HepG2 (cell line): ENCODE measurements around the gene IBA57. TPM values are rescaled to one million over a fixed set of nuclear protein-coding genes. Genes with fewer than 3 reads are reported as not detected.

Experiments used
- ATAC-seq: fragments of 200-7000 bp; cut with Tn5 transposase; 3 replicates; pipeline ENCODE4 v1.9.1; 2020; ENCODE audit warnings: mild to moderate bottlenecking, moderate library complexity
- BruUV-seq: library from RNA; stranded (reverse); fragments of 400-500 nt; replicated peaks from 2 replicates; lab custom pipeline; 2021; lab: Mats Ljungman, UMichigan
- CTCF ChIA-PET: fragments of 300-600 bp; formaldehyde crosslinking; extraction: SDS; loops from one replicate; lab custom pipeline; 2021; ENCODE audit warnings: low total read pairs, inconsistent platforms, low intra/inter-chr PET ratio; lab: Yijun Ruan, JAX
- POLR2A ChIA-PET: fragments of 350-600 bp; sonication (Branson Sonifier 250); formaldehyde crosslinking; loops from one replicate; lab custom pipeline; 2020; ENCODE audit warnings: antibody characterized with exemption, inconsistent platforms; lab: Yijun Ruan, JAX
- DNase-seq: peaks from one replicate; pipeline ENCODE4 v3.0.0-alpha.2; 2015; ENCODE audit warnings: low spot score
- FAIRE-seq: peaks from 3 replicates; lab custom pipeline; 2011; peaks lifted over from hg19 to GRCh38; lab: Jason Lieb, UNC
- H2AFZ ChIP-seq: one replicate; pipeline ENCODE4 v1.6.1; 2011; ENCODE audit warnings: low read length, inconsistent platforms
- H3K27ac ChIP-seq: fragments of 300-600 bp; 3 replicates; pipeline ENCODE4 v1.8.0; 2011; ENCODE audit warnings: mixed run types, mild to moderate bottlenecking, mixed read lengths, low read length, inconsistent platforms; ENCODE audit not compliant: insufficient read depth; ENCODE audit errors: extremely low read length
- H3K27me3 ChIP-seq, 2 experiments: fragments of 200-600 bp in 1 of 2; 2 replicates in 1 of 2; 3 replicates in 1 of 2; pipeline versions ENCODE4 v1.6.0 to v1.8.0; 2011; ENCODE audit warnings: low read length in 2 of 2, mild to moderate bottlenecking in 2 of 2, moderate library complexity in 2 of 2, inconsistent platforms in 1 of 2; ENCODE audit not compliant: insufficient read depth in 2 of 2, control insufficient read depth in 1 of 2
- H3K36me3 ChIP-seq, 2 experiments: fragments of 200-600 bp in 1 of 2; replicated peaks in 1 of 2; 2 replicates in 1 of 2; 3 replicates in 1 of 2; pipeline versions ENCODE4 v1.5.1 to v1.8.0; 2011; ENCODE audit warnings: low read length in 2 of 2, inconsistent platforms in 1 of 2; ENCODE audit not compliant: insufficient read depth in 2 of 2, control insufficient read depth in 1 of 2
- H3K4me1 ChIP-seq: 2 replicates; pipeline ENCODE4 v1.5.1; 2012; ENCODE audit warnings: low read length, inconsistent platforms; ENCODE audit not compliant: insufficient read depth
- H3K4me2 ChIP-seq: 2 replicates; pipeline ENCODE4 v1.6.0; 2011; ENCODE audit warnings: low read depth, low read length, inconsistent platforms
- H3K4me3 ChIP-seq, 3 experiments: fragments of 200-600 bp in 1 of 3; sonication (generic), shearing (Covaris generic) in 1 of 3; replicated peaks in 1 of 3; 2 replicates each; pipeline ENCODE4 v1.5.1; 2011 to 2016; ENCODE audit warnings: low read length in 3 of 3, inconsistent platforms in 2 of 3, low read depth in 2 of 3, mild to moderate bottlenecking in 2 of 3, control low read depth in 1 of 3, mixed read lengths in 1 of 3; ENCODE audit not compliant: insufficient read depth in 1 of 3
- H3K79me2 ChIP-seq: one replicate; pipeline ENCODE4 v1.6.1; 2011; ENCODE audit warnings: low read length, inconsistent platforms; ENCODE audit not compliant: insufficient read depth
- H3K9ac ChIP-seq: 2 replicates; pipeline ENCODE4 v1.6.0; 2011; ENCODE audit warnings: mild to moderate bottlenecking, low read depth, low read length, inconsistent platforms; ENCODE audit not compliant: insufficient read depth
- H3K9me3 ChIP-seq: 2 replicates; pipeline ENCODE4 v1.5.1; 2012; ENCODE audit warnings: mild to moderate bottlenecking, low read length
- H4K20me1 ChIP-seq: 2 replicates; pipeline ENCODE4 v1.6.0; 2011; ENCODE audit warnings: inconsistent platforms, mild to moderate bottlenecking, low read length, moderate library complexity; ENCODE audit not compliant: insufficient read depth
- ATF5 ChIP-seq: sonication (generic); formaldehyde crosslinking; IDR thresholded peaks from 2 replicates; pipeline ENCODE4 v1.4.0; 2020; ENCODE audit warnings: mild to moderate bottlenecking, low read depth, missing genetic modification reagents
- KLF6 ChIP-seq: IDR thresholded peaks from 2 replicates; pipeline ENCODE4 v1.8.0; 2016; ENCODE audit warnings: missing biosample characterization, missing genetic modification reagents
- TFDP1 ChIP-seq: IDR thresholded peaks from 2 replicates; pipeline ENCODE4 v1.6.1; 2016; ENCODE audit warnings: missing compliant biosample characterization, missing genetic modification reagents, borderline replicate concordance
- ZNF510 ChIP-seq: sonication (generic); formaldehyde crosslinking; IDR thresholded peaks from 2 replicates; pipeline ENCODE4 v1.4.0; 2020; ENCODE audit warnings: low read depth, mild to moderate bottlenecking, missing genetic modification reagents
- ZNF644 ChIP-seq: IDR thresholded peaks from 2 replicates; pipeline ENCODE4 v1.6.1; 2016; ENCODE audit warnings: low read depth
- WGBS: methylation state at CpG from one replicate; pipeline ENCODE4 v1.1.6; 2017; ENCODE audit warnings: low lambda C conversion rate; 5-methylcytosine and 5-hydroxymethylcytosine counted together
- in situ Hi-C: cut with HindIII; loops from 2 replicates; pipeline ENCODE4 v1.10.0; 2017; ENCODE audit warnings: low pct_unique_long_range_greater_than_20kb; ENCODE audit not compliant: extremely low pct_ligation_motif_present
- intact Hi-C: fragments of 100-400 bp; cut with micrococcal nuclease; formaldehyde crosslinking; loops from one replicate; pipeline ENCODE4 v1.10.0; 2022; ENCODE audit not compliant: unreplicated experiment
- polyA plus RNA-seq, 8 experiments: library from polyadenylated mRNA; depleted of rRNA in 3 of 8; stranded (reverse) in 7 of 8; unstranded in 1 of 8; fragments of >200 nt; fragmentation: Illumina TruSeq in 4 of 8; extraction: Trizol in 4 of 8; gene quantifications; 2 replicates each; pipeline versions ENCODE4 v1.2.1 to v1.2.3, GENCODE V29; 2011 to 2016; ENCODE audit warnings: low read depth in 4 of 8, missing spikeins in 1 of 8, mixed read lengths in 1 of 8; ENCODE audit not compliant: insufficient read depth in 1 of 8
- total RNA-seq, 5 experiments: library from RNA; depleted of rRNA; stranded (reverse); fragments of >200 nt; fragmentation: Illumina TruSeq; extraction: Trizol; gene quantifications; 2 replicates each; pipeline ENCODE4 v1.2.3, GENCODE V29; 2016; ENCODE audit warnings: low read depth in 1 of 5
- TF ChIP-seq, protein P1 (sequence below): sonication (generic); formaldehyde crosslinking; IDR thresholded peaks from 2 replicates; pipeline ENCODE4 v1.5.0; 2020; ENCODE audit warnings: mild to moderate bottlenecking, missing genetic modification reagents
- TF ChIP-seq, protein P2 (sequence below): sonication (generic); formaldehyde crosslinking; IDR thresholded peaks from 2 replicates; pipeline ENCODE4 v1.5.0; 2020; ENCODE audit warnings: mild to moderate bottlenecking, missing genetic modification reagents

IBA57 gene
- total and polyA plus RNA-seq, 2 of the 13 experiments (the other 11 are each of a cell fraction or from before 2014, with no cell fraction given): 2.3 to 10.2 TPM

DNA sequence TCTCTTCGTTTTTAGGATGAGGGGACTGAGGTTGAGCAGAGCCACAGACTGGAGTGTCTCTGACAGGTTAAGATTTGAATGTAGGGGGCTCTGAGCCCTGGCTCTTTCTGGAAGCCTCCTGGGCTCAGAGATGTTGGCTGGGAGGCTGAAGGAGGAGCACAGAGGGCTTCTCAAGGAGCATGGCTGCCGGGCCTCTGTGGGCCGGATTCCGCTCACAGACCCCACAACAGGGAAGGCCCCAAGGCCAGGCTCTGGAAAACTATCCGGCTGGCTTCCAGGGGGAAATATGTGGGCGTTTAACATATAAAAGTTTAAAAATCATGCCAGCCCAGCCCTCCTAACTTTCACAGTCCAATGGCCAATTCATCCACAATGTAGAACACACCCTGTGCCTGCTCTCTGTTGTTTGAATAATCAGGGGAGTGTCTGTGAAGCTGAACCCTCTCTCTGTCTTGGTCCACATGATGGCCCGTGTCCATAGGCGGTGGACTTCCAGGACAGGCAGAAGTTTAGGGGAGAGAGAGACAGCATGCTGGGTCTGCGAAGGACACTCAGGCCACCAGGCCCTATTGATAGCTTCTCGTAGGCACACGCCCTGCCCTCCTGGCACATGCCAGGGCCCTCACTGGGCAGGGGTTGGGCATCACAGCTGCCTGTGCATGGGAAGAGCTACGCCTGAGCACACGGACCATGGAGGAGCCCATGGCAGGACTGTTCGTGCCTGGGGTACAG, 53.1 kb downstream of the IBA57 start:
- in situ Hi-C loops: no loop called here
- Histone ChIP-seq H3K79me2 (no peaks in the 10 kb centered on the region), H3K4me3 (no peak overlapping the region), H3K4me2 (no peak overlapping the region), H3K4me1 (peaks cover 8% of the 10 kb centered on the region; the same call in 1 of the 2 replicates), H3K9ac (no peak overlapping the region), H2AFZ (no peak overlapping the region), H3K9me3 (no peaks in the 10 kb centered on the region), H4K20me1 (no peaks in the 10 kb centered on the region), H3K27me3 (peaks cover 3 to 40% of the 10 kb centered on the region in 2 experiments; a peak in 4 of 5 replicates), H3K36me3 (no peaks in the 10 kb centered on the region), H3K27ac (no peak overlapping the region)
- DNase-seq: no peak
- ATAC-seq: no peak
- WGBS: 25% methylated on average over 8 of the region's 14 CpGs
- ChIA-PET CTCF (no interaction called here), POLR2A (no interaction called here)
- FAIRE-seq: no peak
- TF ChIP-seq ZNF510 (CRISPR knock-in tag) (no peak), ATF5 (CRISPR knock-in tag) (no peak), ZNF644 (CRISPR knock-in tag) (no peak), TFDP1 (CRISPR knock-in tag) (no peak), KLF6 (CRISPR knock-in tag) (no peak)
- TF ChIP-seq, protein P1, sequence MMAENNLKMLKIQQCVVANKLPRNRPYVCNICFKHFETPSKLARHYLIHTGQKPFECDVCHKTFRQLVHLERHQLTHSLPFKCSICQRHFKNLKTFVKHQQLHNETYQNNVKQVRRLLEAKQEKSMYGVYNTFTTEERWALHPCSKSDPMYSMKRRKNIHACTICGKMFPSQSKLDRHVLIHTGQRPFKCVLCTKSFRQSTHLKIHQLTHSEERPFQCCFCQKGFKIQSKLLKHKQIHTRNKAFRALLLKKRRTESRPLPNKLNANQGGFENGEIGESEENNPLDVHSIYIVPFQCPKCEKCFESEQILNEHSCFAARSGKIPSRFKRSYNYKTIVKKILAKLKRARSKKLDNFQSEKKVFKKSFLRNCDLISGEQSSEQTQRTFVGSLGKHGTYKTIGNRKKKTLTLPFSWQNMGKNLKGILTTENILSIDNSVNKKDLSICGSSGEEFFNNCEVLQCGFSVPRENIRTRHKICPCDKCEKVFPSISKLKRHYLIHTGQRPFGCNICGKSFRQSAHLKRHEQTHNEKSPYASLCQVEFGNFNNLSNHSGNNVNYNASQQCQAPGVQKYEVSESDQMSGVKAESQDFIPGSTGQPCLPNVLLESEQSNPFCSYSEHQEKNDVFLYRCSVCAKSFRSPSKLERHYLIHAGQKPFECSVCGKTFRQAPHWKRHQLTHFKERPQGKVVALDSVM: no peak
- TF ChIP-seq, protein P2, sequence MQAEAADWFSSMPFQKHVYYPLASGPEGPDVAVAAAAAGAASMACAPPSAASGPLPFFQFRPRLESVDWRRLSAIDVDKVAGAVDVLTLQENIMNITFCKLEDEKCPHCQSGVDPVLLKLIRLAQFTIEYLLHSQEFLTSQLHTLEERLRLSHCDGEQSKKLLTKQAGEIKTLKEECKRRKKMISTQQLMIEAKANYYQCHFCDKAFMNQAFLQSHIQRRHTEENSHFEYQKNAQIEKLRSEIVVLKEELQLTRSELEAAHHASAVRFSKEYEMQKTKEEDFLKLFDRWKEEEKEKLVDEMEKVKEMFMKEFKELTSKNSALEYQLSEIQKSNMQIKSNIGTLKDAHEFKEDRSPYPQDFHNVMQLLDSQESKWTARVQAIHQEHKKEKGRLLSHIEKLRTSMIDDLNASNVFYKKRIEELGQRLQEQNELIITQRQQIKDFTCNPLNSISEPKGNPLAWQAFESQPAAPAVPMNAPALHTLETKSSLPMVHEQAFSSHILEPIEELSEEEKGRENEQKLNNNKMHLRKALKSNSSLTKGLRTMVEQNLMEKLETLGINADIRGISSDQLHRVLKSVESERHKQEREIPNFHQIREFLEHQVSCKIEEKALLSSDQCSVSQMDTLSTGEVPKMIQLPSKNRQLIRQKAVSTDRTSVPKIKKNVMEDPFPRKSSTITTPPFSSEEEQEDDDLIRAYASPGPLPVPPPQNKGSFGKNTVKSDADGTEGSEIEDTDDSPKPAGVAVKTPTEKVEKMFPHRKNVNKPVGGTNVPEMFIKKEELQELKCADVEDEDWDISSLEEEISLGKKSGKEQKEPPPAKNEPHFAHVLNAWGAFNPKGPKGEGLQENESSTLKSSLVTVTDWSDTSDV: no peak
- intact Hi-C loops: no loop called here
- BruUV-seq: no TSS peak
